NCI-H1436 treated with DMSO at 0.1 percent for 48 hours (cell line): ENCODE results near the gene GPR157.

Experiments used
- DNase-seq: peaks from one replicate; lab custom pipeline; 2025; lab: John Stamatoyannopoulos, UW

Gene GPR157

GRCh38 chr1:9062021-9062471, 66.9 kb downstream of the GPR157 start:
- DNase-seq, result no peak

- DNase-seq, result no peak
Observed at GRCh38 chr1:9061252-9061960, 67.5 kb downstream of the GPR157 start.

- no peak for DNase-seq
Observed at GRCh38 chr1:9059891-9060744, 68.8 kb downstream of the GPR157 start.

- no peak for DNase-seq
Observed at GRCh38 chr1:9058465-9058864, 70.4 kb downstream of the GPR157 start.

- DNase-seq, result no peak
Observed at GRCh38 chr1:9057851-9058250, 71.1 kb downstream of the GPR157 start.

- DNase-seq, result no peak
Observed at GRCh38 chr1:9052272-9053049, 76.4 kb downstream of the GPR157 start.

- no peak for DNase-seq
Observed at GRCh38 chr1:9051379-9051778, 77.5 kb downstream of the GPR157 start.

GRCh38 chr1:9050803-9051202, 78.1 kb downstream of the GPR157 start:
- no peak for DNase-seq
